Cardiac fibroblast (primary cell): ENCODE data around the gene HOXD13.

ENCODE experiments used
- DNase-seq, 2 donors: peaks; one replicate each; pipeline versions ENCODE4 v3.0.0 to v3.0.0-alpha.2; 2010; ENCODE audit warnings: low read depth in 2 of 2
- H3K4me3 ChIP-seq, 2 donors: replicated peaks in 1 of 2; 1 replicate in 1 of 2; 2 replicates in 1 of 2; pipeline ENCODE4 v1.5.1; 2011; ENCODE audit warnings: low read depth in 2 of 2, low read length in 2 of 2, mild to moderate bottlenecking in 2 of 2, moderate library complexity in 1 of 2
- TF ChIP-seq, protein P1 (sequence below): IDR thresholded peaks from one replicate; pipeline ENCODE4 v1.5.1; 2011; ENCODE audit warnings: low read depth, mild to moderate bottlenecking, low read length, inconsistent platforms

Gene HOXD13

DNA sequence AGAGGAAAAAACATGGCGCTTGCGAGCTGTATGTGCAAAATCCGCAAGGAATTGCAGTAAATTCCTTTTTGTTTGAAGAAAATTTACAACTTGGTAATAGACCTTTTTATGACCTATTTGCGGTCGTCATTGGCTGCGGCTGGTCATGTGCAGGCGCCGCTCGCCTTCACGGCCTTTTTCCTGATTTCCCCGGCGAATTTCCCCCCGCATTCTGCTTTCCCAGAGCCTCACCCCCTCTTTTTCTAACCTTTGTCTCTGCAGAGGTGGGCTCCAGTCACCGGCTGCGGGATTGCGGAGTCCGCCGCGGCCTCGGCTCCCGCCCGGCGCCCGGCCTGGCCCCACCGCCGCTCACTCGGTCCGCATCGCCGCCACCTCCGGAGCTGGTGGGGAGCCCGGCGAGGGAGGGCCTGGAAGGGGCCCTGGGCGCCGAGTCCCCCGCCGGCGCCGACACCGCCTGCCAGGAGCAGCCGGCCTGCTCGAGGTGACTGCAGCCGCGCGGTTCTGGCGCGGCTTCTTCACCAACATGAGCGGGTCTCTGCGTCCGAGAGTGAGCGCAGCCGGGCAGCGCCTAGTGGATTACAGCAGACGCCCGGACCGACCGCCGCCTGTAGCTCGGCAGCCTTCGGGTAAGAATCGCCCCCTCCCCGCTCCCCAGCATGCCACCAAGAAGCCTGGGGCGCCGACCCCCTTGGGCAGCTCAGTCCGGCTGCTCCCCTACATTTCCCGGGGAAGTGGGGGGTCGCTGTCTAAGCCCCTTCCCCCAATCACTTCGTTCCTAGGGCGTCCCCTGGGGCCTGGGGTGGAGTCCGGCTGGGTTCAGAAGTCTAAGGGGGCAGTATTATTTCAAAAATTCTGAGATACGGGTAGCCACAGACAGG is 44.1 kb downstream of the HOXD13 start:
- TF ChIP-seq, protein P1, sequence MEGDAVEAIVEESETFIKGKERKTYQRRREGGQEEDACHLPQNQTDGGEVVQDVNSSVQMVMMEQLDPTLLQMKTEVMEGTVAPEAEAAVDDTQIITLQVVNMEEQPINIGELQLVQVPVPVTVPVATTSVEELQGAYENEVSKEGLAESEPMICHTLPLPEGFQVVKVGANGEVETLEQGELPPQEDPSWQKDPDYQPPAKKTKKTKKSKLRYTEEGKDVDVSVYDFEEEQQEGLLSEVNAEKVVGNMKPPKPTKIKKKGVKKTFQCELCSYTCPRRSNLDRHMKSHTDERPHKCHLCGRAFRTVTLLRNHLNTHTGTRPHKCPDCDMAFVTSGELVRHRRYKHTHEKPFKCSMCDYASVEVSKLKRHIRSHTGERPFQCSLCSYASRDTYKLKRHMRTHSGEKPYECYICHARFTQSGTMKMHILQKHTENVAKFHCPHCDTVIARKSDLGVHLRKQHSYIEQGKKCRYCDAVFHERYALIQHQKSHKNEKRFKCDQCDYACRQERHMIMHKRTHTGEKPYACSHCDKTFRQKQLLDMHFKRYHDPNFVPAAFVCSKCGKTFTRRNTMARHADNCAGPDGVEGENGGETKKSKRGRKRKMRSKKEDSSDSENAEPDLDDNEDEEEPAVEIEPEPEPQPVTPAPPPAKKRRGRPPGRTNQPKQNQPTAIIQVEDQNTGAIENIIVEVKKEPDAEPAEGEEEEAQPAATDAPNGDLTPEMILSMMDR = no peak
- H3K4me3 ChIP-seq = peak overlapping the region; percentile 26 to 31
- DNase-seq = no peak

DNA sequence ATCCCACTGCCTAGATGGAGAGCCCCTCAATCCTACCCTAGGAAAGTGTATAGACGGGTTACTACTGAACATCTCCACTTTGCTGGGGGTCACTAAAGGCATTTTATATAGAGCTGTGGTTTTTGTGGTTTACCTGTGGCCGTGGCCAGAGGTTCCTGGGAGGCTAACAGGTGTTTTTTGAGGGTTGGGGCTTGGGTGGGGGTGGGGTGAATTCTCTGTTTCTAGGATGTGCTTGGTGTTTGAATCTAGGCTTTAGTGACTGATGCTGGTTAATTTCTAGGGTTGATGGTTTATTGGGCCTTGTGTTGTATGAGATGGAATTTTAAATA is 44.7 kb downstream of the HOXD13 start:
- TF ChIP-seq, protein P1 = no peak
- peak overlapping the region in 1 of 2 donors; percentile 17 for H3K4me3 ChIP-seq
- DNase-seq = no peak

DNA sequence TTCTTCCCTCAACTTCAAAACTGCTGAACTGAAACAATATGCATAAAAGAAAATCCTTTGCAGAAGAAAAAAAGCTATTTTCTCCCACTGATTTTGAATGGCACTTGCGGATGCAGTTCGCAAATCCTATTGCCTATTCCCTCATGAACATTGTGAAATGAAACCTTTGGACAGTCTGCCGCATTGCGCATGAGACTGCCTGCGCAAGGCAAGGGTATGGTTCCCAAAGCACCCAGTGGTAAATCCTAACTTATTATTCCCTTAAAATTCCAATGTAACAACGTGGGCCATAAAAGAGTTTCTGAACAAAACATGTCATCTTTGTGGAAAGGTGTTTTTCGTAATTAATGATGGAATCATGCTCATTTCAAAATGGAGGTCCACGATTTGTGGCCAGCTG is 45.4 kb downstream of the HOXD13 start:
- no peak overlapping the region for H3K4me3 ChIP-seq
- TF ChIP-seq, protein P1 = no peak
- no peak for DNase-seq

DNA sequence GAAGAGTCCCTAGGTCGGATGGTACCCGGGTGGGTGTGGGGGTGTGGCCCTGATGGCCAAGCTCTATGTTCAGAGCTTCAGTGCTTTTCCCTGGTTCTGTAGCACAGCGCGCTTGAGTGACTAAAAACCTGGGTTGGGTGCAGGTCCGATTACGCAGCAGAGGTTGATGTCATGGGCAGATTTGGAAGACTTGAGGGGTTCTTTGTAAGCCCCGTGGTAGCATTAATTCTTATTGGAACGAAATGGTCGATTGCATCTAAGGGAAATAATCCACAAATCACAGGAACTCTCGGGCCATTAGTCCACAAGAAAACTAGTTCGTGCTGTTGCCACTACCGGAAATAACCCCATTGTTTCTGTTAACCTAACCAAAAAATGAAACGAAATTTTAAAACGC is 46.0 kb downstream of the HOXD13 start:
- no peak for DNase-seq
- TF ChIP-seq, protein P1 = no peak
- no peak overlapping the region for H3K4me3 ChIP-seq

GRCh38 chr2:176138923-176139660 is 46.6 kb downstream of the HOXD13 start:
- no peak overlapping the region for H3K4me3 ChIP-seq
- no peak for DNase-seq
- TF ChIP-seq, protein P1 = no peak

DNA sequence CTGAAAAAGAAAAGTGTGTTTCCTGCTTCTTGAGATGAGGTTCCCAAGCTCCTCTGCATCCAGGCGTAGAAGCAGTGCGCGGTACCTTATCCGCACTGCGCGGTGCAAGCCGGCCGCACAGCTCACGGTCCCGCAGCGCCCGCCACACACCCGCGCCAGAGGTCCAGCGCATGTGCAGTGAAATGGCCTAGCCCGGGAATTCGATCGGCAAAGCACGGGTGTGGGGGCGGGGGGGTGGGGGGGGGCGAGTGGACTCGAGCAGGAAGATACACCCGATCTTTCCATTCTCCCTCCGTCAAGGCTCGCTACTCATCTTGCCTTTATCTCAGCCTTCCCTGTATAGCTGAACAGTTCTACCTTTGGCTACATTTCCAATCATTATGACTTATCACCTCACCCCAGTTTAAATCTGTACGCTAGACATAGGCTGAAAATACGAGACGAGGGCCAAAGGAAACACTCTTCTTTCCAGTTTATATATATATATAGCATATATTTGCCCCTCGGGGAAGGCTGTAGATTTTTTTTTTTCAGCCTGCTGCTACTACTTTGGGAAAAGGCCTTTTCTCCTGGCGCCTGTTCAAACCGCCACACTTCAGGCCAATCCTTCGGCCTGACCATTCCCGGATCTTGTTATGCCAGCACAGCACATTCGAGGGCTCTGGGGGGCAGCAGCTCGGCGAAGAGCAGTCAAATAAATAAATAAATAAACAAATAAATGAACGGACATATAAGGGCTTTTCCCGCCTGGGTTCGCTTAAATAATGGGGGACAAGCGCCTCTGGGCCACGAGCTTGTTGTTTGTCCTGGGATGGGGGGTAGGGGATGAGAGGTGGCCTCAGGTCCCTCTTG is 47.4 kb downstream of the HOXD13 start:
- H3K4me3 ChIP-seq = peak overlapping the region in 1 of 2 donors; percentile 52
- TF ChIP-seq, protein P1 = no peak
- DNase-seq = peak in 1 of 2 donors; percentile 33
